GM18517 (cell line): Measurements from ENCODE around the gene CENATAC.
"Not testable (repeated sequence)": the region's sequence is repeated elsewhere in the genome, so short reads cannot be mapped to it uniquely, and the experiment has no call there.

ENCODE experiments used
- ATAC-seq: cut with Tn5 transposase; IDR thresholded peaks from one replicate; pipeline ENCODE4 v1.9.1; 2021; ENCODE audit warnings: mild to moderate bottlenecking, moderate library complexity; ENCODE audit not compliant: unreplicated experiment

The CENATAC gene

DNA sequence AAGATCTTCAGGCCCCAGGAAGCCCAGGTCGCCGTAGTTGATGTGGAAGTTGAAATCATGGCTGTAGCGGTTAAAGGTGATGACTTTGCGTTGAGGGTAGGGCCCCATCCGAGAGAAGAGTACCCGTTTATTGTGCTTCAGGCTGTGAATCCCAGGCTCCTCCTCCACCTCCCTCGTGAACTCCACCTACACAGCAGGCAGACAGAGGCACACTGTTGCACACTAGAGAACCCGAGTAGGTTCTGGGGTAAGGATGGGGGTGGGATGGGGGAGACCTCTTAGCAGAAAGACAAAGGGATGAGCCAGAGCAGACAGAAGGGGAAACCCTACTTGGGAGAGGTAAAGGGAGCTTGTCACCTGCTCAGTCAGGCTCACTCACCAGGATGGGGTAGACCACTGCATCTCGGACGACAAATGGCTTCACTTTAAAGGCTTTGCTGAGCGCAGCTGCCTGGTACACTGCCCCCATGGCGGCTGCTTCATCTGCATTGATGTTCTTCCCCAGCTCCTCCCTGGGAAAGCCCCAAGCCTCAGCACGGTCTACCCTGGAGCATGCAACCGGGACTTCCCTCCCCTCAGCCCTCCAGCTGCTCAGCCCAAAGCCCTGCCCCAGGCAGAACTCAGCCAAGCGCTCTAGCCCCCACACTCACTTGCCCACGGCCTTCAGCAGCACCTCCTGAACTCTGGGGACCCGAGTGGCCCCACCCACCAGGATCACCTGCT is 53.7 kb downstream of the CENATAC start:
- no peak for ATAC-seq

DNA sequence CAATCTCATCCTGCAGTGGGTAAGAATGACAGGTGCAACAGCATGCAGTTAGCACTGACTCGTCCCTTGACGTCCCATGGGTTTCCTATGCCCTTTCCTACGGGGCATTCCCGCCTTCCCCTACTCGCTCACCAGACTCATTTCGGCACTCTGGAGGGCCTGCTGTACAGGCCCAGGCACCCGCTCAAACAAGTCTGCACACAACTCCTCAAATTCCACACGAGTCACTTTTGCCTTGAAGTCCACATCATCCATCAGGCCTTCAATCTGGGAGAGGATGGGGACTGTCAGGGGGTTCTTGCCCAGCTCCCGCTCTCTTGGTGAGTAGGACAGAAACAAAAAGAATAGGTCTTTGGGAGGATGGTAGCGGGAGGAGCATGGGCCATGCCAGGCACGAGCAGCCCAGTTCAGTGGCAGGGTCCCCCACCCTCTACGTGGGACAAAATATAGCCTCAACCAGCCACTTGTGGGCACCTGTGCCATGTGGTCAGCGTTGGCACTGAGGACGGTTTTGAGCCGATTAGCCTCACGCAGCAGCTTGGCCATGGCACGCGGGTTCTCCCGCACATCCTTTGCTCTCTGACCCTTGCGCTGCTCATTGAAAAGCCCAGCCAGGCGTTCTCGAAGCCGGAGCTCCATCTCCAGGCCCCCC is 54.4 kb downstream of the CENATAC start:
- ATAC-seq, result no peak

DNA sequence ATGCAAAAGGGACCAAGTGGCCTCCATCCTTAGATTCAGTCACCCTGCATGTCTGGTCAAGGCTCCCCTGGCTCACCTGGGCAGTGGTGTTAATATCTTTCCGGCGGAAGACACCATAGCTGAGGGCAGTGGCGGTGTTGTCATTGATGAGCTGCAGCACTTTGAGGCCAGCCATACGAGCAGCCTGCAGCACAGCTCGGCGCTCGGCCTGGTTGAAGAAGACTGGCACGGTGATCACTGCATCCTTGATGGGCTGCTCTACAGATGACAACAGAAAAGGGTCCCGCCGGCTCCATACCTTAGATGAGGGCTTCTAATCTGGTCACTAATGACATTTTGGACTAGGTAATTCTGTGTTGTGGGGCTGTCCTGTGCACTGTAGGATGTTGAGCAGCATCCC is 56.5 kb downstream of the CENATAC start:
- no peak for ATAC-seq

DNA sequence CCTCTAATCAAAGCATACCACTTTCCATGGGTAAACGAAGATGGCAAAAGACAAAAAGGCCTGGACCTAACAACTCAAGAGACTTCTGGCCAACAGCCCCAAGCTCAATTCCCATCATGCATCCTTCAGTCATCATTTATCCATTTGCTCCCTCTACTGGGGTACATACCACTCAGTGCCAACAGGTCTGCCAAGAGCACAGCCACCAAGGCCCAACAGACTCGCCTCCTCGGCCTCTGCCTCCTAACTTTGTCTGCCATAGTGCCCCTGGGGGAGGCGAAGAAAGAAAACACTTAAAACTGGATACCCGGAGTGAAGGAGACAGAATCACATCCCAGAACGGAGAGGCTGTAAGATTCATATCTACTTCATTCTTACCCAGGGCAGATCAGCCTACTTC is 58.0 kb downstream of the CENATAC start:
- ATAC-seq, result no peak

DNA sequence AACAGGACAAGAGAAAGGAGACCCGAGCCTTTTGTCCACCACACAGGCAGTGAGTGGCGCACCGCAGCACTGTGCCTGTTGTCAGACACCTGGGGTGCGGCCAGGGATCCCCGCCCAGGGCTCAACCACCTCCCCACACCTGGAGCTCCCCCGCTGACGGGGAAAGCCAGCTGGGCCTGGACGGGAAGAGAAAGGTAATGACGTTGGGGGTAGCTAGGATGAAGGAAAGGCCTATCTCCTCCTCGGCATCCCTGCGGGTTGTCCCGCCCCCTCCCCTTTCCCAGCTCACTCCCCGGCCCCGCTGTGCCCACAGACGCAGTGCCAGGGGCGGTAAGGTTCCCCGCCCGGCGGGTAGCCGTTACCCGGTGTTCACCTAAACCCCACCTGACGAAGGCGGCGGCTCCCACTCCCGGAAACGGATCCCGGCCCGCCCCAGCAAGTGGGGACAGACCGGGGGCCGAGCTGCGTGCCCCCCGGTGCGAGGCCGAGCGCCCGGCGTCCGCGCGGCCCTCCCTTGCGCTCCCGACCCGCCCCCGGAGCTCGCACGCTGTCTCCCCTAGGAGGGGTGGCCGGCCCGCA is 58.6 kb downstream of the CENATAC start:
- no peak for ATAC-seq

DNA sequence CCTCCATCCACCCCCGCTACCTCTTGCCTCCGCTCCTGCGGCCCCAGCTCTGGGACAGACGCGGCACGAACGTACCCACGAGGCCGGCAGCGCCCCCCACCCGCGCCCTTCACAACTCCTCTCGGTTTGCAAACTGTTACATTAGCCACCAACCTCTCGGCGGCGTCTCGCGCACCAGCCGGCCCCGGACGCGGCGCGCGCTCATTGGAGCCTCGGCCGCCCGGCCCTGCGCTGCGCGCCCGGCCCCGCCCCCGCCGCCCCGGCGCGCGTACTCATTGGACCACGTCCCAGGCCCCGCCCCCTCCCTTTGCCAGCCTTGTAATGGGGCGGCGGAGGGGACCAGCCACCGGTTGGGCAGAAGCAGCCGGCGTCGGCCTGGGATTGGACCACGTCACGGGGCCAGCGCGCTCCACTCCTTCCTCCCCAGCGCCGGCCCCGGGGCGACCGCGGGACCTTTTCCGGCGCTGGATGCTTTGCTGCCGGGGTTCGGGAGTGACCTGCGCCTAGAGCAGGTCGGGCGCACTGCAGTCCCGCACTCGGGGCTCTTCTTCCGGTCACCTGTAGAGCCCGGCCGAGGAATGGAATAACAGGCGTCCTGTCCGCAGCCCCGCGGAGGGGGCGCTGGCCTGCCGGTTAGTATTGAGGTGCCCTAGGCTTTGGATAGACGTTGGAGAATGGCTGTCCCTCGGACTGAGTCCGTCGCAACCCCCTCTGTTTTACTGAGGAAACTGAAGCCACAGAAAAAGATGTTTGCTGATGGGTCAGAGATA is 59.2 kb downstream of the CENATAC start, which contains the start of gene HYOU1:
HYOU1 (minus strand) TSS at position 206 of the 770 bp plus-strand sequence. CDS start 1,045 bp downstream, outside the sequence.
- ATAC-seq, result peak; percentile 84

DNA sequence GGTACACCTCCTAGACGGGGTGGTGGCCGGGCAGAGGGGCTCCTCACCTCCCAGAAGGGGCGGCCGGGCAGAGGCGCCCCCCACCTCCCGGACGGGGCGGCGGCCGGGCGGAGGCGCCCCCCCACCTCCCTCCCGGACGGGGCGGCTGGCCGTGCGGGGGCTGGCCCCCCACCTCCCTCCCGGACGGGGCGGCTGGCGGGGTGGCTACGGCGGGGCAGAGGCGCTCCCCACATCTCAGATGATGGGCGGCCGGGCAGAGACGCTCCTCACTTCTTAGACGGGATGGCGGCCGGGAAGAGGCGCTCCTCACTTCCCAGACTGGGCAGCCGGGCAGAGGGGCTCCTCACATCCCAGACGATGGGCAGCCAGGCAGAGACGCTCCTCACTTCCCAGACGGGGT is 61.2 kb downstream of the CENATAC start:
- not testable (repeated sequence) for ATAC-seq

DNA sequence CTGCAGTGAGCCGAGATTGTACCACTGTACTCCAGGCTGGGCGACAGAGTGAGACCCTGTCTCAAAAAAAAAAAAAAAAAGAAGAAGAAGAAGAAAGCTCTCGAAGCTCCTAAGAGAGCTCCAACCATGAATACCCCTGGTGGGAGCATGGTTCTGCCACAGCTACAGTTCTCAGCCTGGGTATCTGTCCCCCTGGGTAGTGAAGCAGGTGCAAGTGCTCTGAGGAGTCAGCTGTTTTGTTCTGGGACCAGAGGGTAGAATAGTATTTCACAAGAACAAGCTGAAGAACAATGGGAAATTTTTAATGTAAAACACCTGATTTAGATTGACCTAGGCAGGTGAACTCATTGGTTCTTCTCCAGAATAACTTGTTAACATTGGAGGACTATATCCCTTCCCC is 63.3 kb downstream of the CENATAC start:
- ATAC-seq, result no peak

DNA sequence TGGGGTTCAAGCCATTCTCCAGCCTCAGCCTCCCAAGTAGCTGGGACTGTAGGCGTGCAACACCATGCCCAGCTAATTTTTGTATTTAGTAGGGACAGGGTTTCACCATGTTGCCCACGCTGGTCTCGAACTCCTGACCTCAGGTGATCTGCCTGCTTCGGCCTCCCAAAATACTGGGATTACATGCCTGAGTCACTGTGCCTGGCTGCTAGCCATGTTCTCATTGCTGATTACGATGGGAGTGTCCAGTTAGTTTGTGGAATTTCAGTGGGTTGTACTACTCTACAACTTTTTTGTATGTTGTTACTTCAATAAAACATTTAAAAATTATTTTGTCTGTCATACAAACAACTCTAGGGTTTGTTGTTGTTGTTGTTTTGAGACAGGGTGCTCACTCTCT is 64.8 kb downstream of the CENATAC start:
- no peak for ATAC-seq

DNA sequence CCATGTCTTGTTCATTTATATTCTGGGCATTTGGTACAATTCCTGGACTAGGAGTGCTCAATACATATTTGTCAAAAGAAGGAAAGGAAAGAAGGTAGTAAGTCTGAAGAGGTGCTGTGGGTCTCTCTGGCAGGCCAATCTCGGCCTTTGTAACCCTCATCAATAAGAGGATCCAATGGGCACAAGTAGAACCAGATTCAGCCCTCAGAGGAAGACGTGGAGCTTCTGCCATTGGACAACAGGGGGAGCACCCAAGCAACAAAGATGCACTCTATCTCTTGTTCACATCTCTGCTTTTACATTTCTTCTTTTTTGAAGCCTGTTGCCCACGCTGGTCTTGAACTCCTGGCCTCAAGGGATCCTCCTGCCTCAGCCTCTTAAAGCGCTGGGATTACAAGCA is 67.4 kb downstream of the CENATAC start:
- no peak for ATAC-seq
